GM12878 (cell line): Measurements from ENCODE around the gene FAM241A. TPM values are rescaled to one million over a fixed set of nuclear protein-coding genes. Genes with fewer than 3 reads are reported as not detected.

ENCODE experiments used
- ATAC-seq: fragments of 200-7000 bp; cut with Tn5 transposase; 3 replicates; pipeline ENCODE4 v1.9.1; 2020; ENCODE audit warnings: mild to moderate bottlenecking, moderate library complexity
- BruUV-seq: library from RNA; stranded (reverse); fragments of 400-500 nt; replicated peaks from 2 replicates; lab custom pipeline; 2021; lab: Mats Ljungman, UMichigan
- CTCF ChIA-PET: fragments of 300-600 bp; sonication (Branson Sonifier 250); formaldehyde crosslinking; extraction: SDS; loops from one replicate; lab custom pipeline; 2021; ENCODE audit warnings: inconsistent platforms; lab: Yijun Ruan, JAX
- POLR2A ChIA-PET: fragments of 350-600 bp; formaldehyde crosslinking; extraction: SDS; loops from one replicate; lab custom pipeline; 2021; ENCODE audit warnings: inconsistent platforms; lab: Charles Lee
- RAD21 ChIA-PET: fragments of 300-600 bp; sonication (Branson Sonifier 250); formaldehyde crosslinking; loops from one replicate; lab custom pipeline; 2023; ENCODE audit warnings: antibody characterized with exemption; ENCODE audit not compliant: unreplicated experiment; lab: Charles Lee
- SMC1A ChIA-PET: fragments of 300-600 bp; sonication (Branson Sonifier 250); formaldehyde crosslinking; loops from one replicate; lab custom pipeline; 2023; ENCODE audit not compliant: unreplicated experiment, uncharacterized antibody; lab: Charles Lee
- DNase-seq: peaks from one replicate; pipeline ENCODE4 v3.0.0-alpha.2; 2011; ENCODE audit warnings: low read depth, low spot score
- FAIRE-seq: peaks from 3 replicates; lab custom pipeline; 2011; peaks lifted over from hg19 to GRCh38; lab: Jason Lieb, UNC
- H2AFZ ChIP-seq: 2 replicates; pipeline ENCODE4 v1.6.0; 2011; ENCODE audit warnings: low read depth, low read length, control low read depth; ENCODE audit not compliant: control insufficient read depth
- H3K27ac ChIP-seq: 2 replicates; pipeline ENCODE4 v1.5.1; 2011; ENCODE audit warnings: control low read depth; ENCODE audit not compliant: control insufficient read depth, insufficient read depth
- H3K27me3 ChIP-seq, 2 experiments: replicated peaks in 1 of 2; 2 replicates each; pipeline versions ENCODE4 v1.6.0 to v1.6.1; 2011; ENCODE audit warnings: low read length in 1 of 2; ENCODE audit not compliant: control insufficient read depth in 2 of 2, insufficient read depth in 2 of 2
- H3K36me3 ChIP-seq, 2 experiments: 2 replicates each; pipeline ENCODE4 v1.5.1; 2011; ENCODE audit warnings: low read length in 1 of 2; ENCODE audit not compliant: control insufficient read depth in 2 of 2, insufficient read depth in 2 of 2
- H3K4me1 ChIP-seq: 2 replicates; pipeline ENCODE4 v1.6.1; 2011; ENCODE audit warnings: mild to moderate bottlenecking, low read length, moderate library complexity, mixed read lengths; ENCODE audit not compliant: control insufficient read depth, insufficient read depth
- H3K4me2 ChIP-seq: 2 replicates; pipeline ENCODE4 v1.6.0; 2011; ENCODE audit warnings: control low read depth; ENCODE audit not compliant: control insufficient read depth, insufficient read depth
- H3K4me3 ChIP-seq: fragments of 200-600 bp; sonication (generic); 2 replicates; pipeline ENCODE4 v1.5.1; 2016
- H3K79me2 ChIP-seq: 2 replicates; pipeline ENCODE4 v1.6.0; 2011; ENCODE audit warnings: low read length; ENCODE audit not compliant: control insufficient read depth, insufficient read depth
- H3K9ac ChIP-seq: 2 replicates; pipeline ENCODE4 v1.8.0; 2011; ENCODE audit warnings: low read length, control low read depth, mixed read lengths; ENCODE audit not compliant: control insufficient read depth, insufficient read depth
- H3K9me3 ChIP-seq: replicated peaks from 3 replicates; pipeline ENCODE4 v1.5.1; 2011; ENCODE audit warnings: mild to moderate bottlenecking, low read length; ENCODE audit not compliant: control insufficient read depth, insufficient read depth
- H4K20me1 ChIP-seq: 2 replicates; pipeline ENCODE4 v1.6.0; 2011; ENCODE audit not compliant: control insufficient read depth, insufficient read depth
- CEBPZ ChIP-seq: fragments of 150-350 bp; IDR thresholded peaks from 2 replicates; pipeline ENCODE4 v1.6.1; 2016; ENCODE audit warnings: low read depth, low read length
- CHD4 ChIP-seq: fragments of 200-600 bp; sonication (generic); IDR thresholded peaks from 2 replicates; pipeline ENCODE4 v1.6.1; 2016; ENCODE audit warnings: mild to moderate bottlenecking
- GABPA ChIP-seq: IDR thresholded peaks from 2 replicates; pipeline ENCODE4 v1.6.1; 2014; ENCODE audit warnings: antibody characterized with exemption, low read depth, mild to moderate bottlenecking, inconsistent platforms
- HSF1 ChIP-seq: fragments of 150-350 bp; IDR thresholded peaks from 2 replicates; pipeline ENCODE4 v1.6.1; 2014; ENCODE audit warnings: mild to moderate bottlenecking, low read depth, low read length
- IKZF2 ChIP-seq, 2 experiments: fragments of 450-650 bp; IDR thresholded peaks; 2 replicates each; pipeline ENCODE4 v1.6.1; 2017; ENCODE audit warnings: mild to moderate bottlenecking in 2 of 2, moderate library complexity in 2 of 2
- IRF3 ChIP-seq: fragments of 450-650 bp; IDR thresholded peaks from 2 replicates; pipeline ENCODE4 v1.6.1; 2014; ENCODE audit warnings: mild to moderate bottlenecking
- JUNB ChIP-seq: IDR thresholded peaks from 2 replicates; pipeline ENCODE4 v1.6.1; 2016; ENCODE audit warnings: antibody characterized with exemption, mild to moderate bottlenecking
- LARP7 ChIP-seq: fragments of 450-650 bp; IDR thresholded peaks from 2 replicates; pipeline ENCODE4 v1.6.1; 2017; ENCODE audit warnings: mild to moderate bottlenecking
- MAX ChIP-seq: IDR thresholded peaks from 2 replicates; pipeline ENCODE4 v1.6.1; 2012; ENCODE audit warnings: low read depth, low read length, improper control_type of control experiment
- MEF2A ChIP-seq: IDR thresholded peaks from 2 replicates; pipeline ENCODE4 v1.6.1; 2011; ENCODE audit warnings: low read depth, mild to moderate bottlenecking, low read length, moderate library complexity; ENCODE audit not compliant: insufficient read depth
- MEF2B ChIP-seq: fragments of 450-650 bp; IDR thresholded peaks from 2 replicates; pipeline ENCODE4 v1.6.1; 2018; ENCODE audit warnings: mild to moderate bottlenecking, moderate library complexity; ENCODE audit not compliant: partially characterized antibody, poor library complexity, severe bottlenecking
- MYB ChIP-seq: fragments of 150-350 bp; IDR thresholded peaks from 2 replicates; pipeline ENCODE4 v1.6.1; 2014; ENCODE audit warnings: mild to moderate bottlenecking, low read depth, low read length, borderline replicate concordance
- NFYA ChIP-seq: IDR thresholded peaks from 2 replicates; pipeline ENCODE4 v1.6.1; 2011; ENCODE audit warnings: low read depth, mild to moderate bottlenecking, low read length, improper control_type of control experiment, borderline replicate concordance
- POLR2AphosphoS5 ChIP-seq: IDR thresholded peaks from 2 replicates; pipeline ENCODE4 v1.6.1; 2011; ENCODE audit warnings: mild to moderate bottlenecking, low read length, inconsistent platforms
- RAD21 ChIP-seq: IDR thresholded peaks from 2 replicates; pipeline ENCODE4 v1.6.1; 2011; ENCODE audit warnings: mild to moderate bottlenecking, low read depth, low read length, moderate library complexity; ENCODE audit not compliant: insufficient read depth
- RELA ChIP-seq: fragments of 450-650 bp; IDR thresholded peaks from 2 replicates; pipeline ENCODE4 v1.8.0; 2014; ENCODE audit warnings: borderline replicate concordance; ENCODE audit not compliant: partially characterized antibody
- SMC3 ChIP-seq: IDR thresholded peaks from 2 replicates; pipeline ENCODE4 v1.6.1; 2011; ENCODE audit warnings: low read length, improper control_type of control experiment, borderline replicate concordance
- ZSCAN29 ChIP-seq: fragments of 450-650 bp; IDR thresholded peaks from 2 replicates; pipeline ENCODE4 v1.6.1; 2017; ENCODE audit warnings: mild to moderate bottlenecking, moderate library complexity
- WGBS: methylation state at CpG from one replicate; pipeline ENCODE4 v1.1.6; 2016; ENCODE audit warnings: low lambda C conversion rate; ENCODE audit not compliant: insufficient replicate concordance, insufficient coverage; ENCODE audit errors: missing lambda C conversion rate; 5-methylcytosine and 5-hydroxymethylcytosine counted together
- in situ Hi-C: fragments of 300-500 bp; cut with MboI; formaldehyde crosslinking; loops from 9 replicates; pipeline ENCODE4 v1.14.3; 2018; ENCODE audit warnings: mixed read lengths
- intact Hi-C: fragments of 100-400 bp; cut with micrococcal nuclease; formaldehyde crosslinking; loops from one replicate; pipeline ENCODE4 v1.14.2; 2022; ENCODE audit not compliant: unreplicated experiment
- polyA plus RNA-seq, 11 experiments: library from polyadenylated mRNA; depleted of rRNA in 4 of 11; unstranded in 6 of 11; stranded (reverse) in 5 of 11; fragments of >200 nt; fragmentation: Nextera tagmentation in 4 of 11; fragmentation: Illumina TruSeq in 1 of 11; extraction: Ambion mirVana in 4 of 11; extraction: Trizol in 1 of 11; gene quantifications; 1 replicate in 1 of 11; 2 replicates in 10 of 11; pipeline versions ENCODE4 v1.2.1 to v1.2.3, GENCODE V29; 2011 to 2016; ENCODE audit warnings: inconsistent platforms in 2 of 11, missing spikeins in 2 of 11, low read depth in 1 of 11
- total RNA-seq, 4 experiments: library from RNA; depleted of rRNA in 3 of 4; stranded (reverse); fragments of >200 nt in 3 of 4; fragmentation: Illumina TruSeq in 1 of 4; extraction: Trizol in 1 of 4; gene quantifications; 2 replicates each; pipeline versions ENCODE4 v1.2.1 to v1.2.3, GENCODE V29; 2013 to 2021

The FAM241A gene
- total and polyA plus RNA-seq, 10 of the 15 experiments (the other 5 are each of a cell fraction or from before 2014, with no cell fraction given): 0.20 to 7.5 (median 2.4) TPM

- no peak for TF ChIP-seq JUNB
Measured at GRCh38 chr4:112190684-112191083, 45.4 kb downstream of the FAM241A start (continued).

- 100% methylated on average over 1 of the region's 1 CpG for WGBS
Measured at GRCh38 chr4:112196461-112196860, 51.2 kb downstream of the FAM241A start.

More at GRCh38 chr4:112196461-112196860, 51.2 kb downstream of the FAM241A start:
- Histone ChIP-seq H2AFZ (no peak overlapping the region), H3K79me2 (no peaks in the 10 kb centered on the region), H3K4me1 (peaks cover 8% of the 10 kb centered on the region; the same call in 1 of the 2 replicates), H3K9ac (no peak overlapping the region), H3K4me3 (no peak overlapping the region), H3K27me3 (no peaks in the 10 kb centered on the region; a peak in 1 of 4 replicates), H4K20me1 (no peaks in the 10 kb centered on the region), H3K9me3 (no peaks in the 10 kb centered on the region), H3K27ac (no peak overlapping the region), H3K36me3 (no peaks in the 10 kb centered on the region), H3K4me2 (no peak overlapping the region)
- FAIRE-seq: no peak
- no TSS peak for BruUV-seq
- RAD21 ChIA-PET: interaction anchor here (0.9 kb wide), 1 partner anchor 22 kb away, joined by 3 read pairs; no protein-coding TSS in a partner anchor
- intact Hi-C loops: no loop called here
- no peak for ATAC-seq
- POLR2A ChIA-PET: no interaction called here
- TF ChIP-seq POLR2AphosphoS5 (no peak), SMC3 (no peak), MEF2B (no peak), HSF1 (no peak), MEF2A (no peak), GABPA (no peak), CEBPZ (no peak), MYB (no peak), IRF3 (no peak), NFYA (no peak), RELA (no peak), LARP7 (no peak), IKZF2 (IDR thresholded peaks at IDR 0.05) (no peak), CHD4 (no peak), ZSCAN29 (no peak), MAX (no peak), RAD21 (no peak)
- DNase-seq: no peak
- in situ Hi-C loops: no loop called here
- CTCF ChIA-PET: no interaction called here
- SMC1A ChIA-PET: no interaction called here
